Panc1 (cell line): Measurements from ENCODE around the gene POTEF.
"Not testable (repeated sequence)": the region's sequence is repeated elsewhere in the genome, so short reads cannot be mapped to it uniquely, and the experiment has no call there.

Source experiments
- CTCF ChIP-seq: fragments of 450-650 bp; IDR thresholded peaks from 2 replicates; pipeline ENCODE4 v1.5.1; 2017; ENCODE audit warnings: mild to moderate bottlenecking
- POLR2AphosphoS5 ChIP-seq: IDR thresholded peaks from 2 replicates; pipeline ENCODE4 v1.6.1; 2012; ENCODE audit warnings: mild to moderate bottlenecking, low read depth, low read length, moderate library complexity
- REST ChIP-seq, 2 experiments: IDR thresholded peaks; 2 replicates each; pipeline ENCODE4 v1.6.1; 2011 to 2012; ENCODE audit warnings: low read depth in 2 of 2, control low read depth in 1 of 2, low read length in 1 of 2, mild to moderate bottlenecking in 1 of 2, moderate library complexity in 1 of 2; ENCODE audit not compliant: insufficient read depth in 1 of 2
- SIN3A ChIP-seq: IDR thresholded peaks from 2 replicates; pipeline ENCODE4 v1.6.1; 2012; ENCODE audit warnings: low read depth, mild to moderate bottlenecking, low read length, moderate library complexity, borderline replicate concordance; ENCODE audit not compliant: insufficient read depth
- TCF7L2 ChIP-seq: IDR thresholded peaks from 2 replicates; pipeline ENCODE4 v1.6.1; 2011; ENCODE audit warnings: mild to moderate bottlenecking, low read depth, low read length, inconsistent platforms

- not testable (repeated sequence) for TF ChIP-seq CTCF; POLR2AphosphoS5; SIN3A; REST (IDR thresholded peaks at IDR 0.05; ENCODE audit: insufficient read depth in 1 of 2, low read depth in 2 of 2, low read length in 1 of 2); TCF7L2
Observed at GRCh38 chr2:130141002-130141401, 12.0 kb upstream of the POTEF start.
